CD4-positive, alpha-beta T cell (primary cell): ENCODE data around the gene URB2. TPM values are rescaled to one million over a fixed set of nuclear protein-coding genes. Genes with fewer than 3 reads are reported as not detected.

Source experiments
- ATAC-seq: fragments of 200-7000 bp; cut with Tn5 transposase; one replicate; pipeline ENCODE4 v1.10.0; 2022; ENCODE audit warnings: mild to moderate bottlenecking; ENCODE audit not compliant: poor library complexity
- CTCF ChIA-PET: fragments of 350-600 bp; sonication (Branson Sonifier 250); formaldehyde crosslinking; loops from one replicate; lab custom pipeline; 2021; ENCODE audit warnings: antibody characterized with exemption, inconsistent platforms; lab: Charles Lee
- POLR2A ChIA-PET: fragments of 350-600 bp; sonication (Branson Sonifier 250); formaldehyde crosslinking; loops from one replicate; lab custom pipeline; 2021; ENCODE audit warnings: antibody characterized with exemption, inconsistent platforms; lab: Charles Lee
- DNase-seq, 14 experiments: peaks; one replicate each; pipeline ENCODE4 v3.0.0-alpha.2; 2013 to 2020; ENCODE audit warnings: mixed read lengths in 2 of 14
- H3K27ac ChIP-seq, 2 donors: one replicate each; pipeline versions ENCODE4 v1.5.1 to v1.7.0; 2013; ENCODE audit warnings: low read length in 2 of 2, low read depth in 1 of 2, mild to moderate bottlenecking in 1 of 2
- H3K27me3 ChIP-seq, 2 experiments: 1 replicate in 1 of 2; 2 replicates in 1 of 2; pipeline versions ENCODE4 v1.6.1 to v1.7.0; 2013; ENCODE audit warnings: low read length in 2 of 2, control low read depth in 1 of 2, mild to moderate bottlenecking in 1 of 2, moderate library complexity in 1 of 2; ENCODE audit not compliant: insufficient read depth in 2 of 2, control insufficient read depth in 1 of 2
- H3K36me3 ChIP-seq: one replicate; pipeline ENCODE4 v1.6.1; 2013; ENCODE audit warnings: low read length, control low read depth; ENCODE audit not compliant: insufficient read depth
- H3K4me1 ChIP-seq: one replicate; pipeline ENCODE4 v1.6.1; 2013; ENCODE audit warnings: low read length, control low read depth; ENCODE audit not compliant: insufficient read depth
- H3K4me3 ChIP-seq: one replicate; pipeline ENCODE4 v1.5.1; 2013; ENCODE audit warnings: mild to moderate bottlenecking, low read length, moderate library complexity
- H3K9me3 ChIP-seq, 2 experiments: 1 replicate in 1 of 2; 2 replicates in 1 of 2; pipeline versions ENCODE4 v1.6.1 to v1.7.0; 2013; ENCODE audit warnings: low read length in 2 of 2, mild to moderate bottlenecking in 2 of 2, control low read depth in 1 of 2, moderate library complexity in 1 of 2; ENCODE audit not compliant: control insufficient read depth in 1 of 2, insufficient read depth in 1 of 2
- H3K27ac Mint-ChIP-seq: one replicate; pipeline ENCODE4 v1.8.0; 2020; ENCODE audit warnings: mixed read lengths
- H3K27me3 Mint-ChIP-seq: one replicate; pipeline ENCODE4 v1.8.0; 2021; ENCODE audit warnings: mixed read lengths
- H3K36me3 Mint-ChIP-seq: one replicate; pipeline ENCODE4 v1.8.0; 2021; ENCODE audit warnings: low read depth, mixed read lengths
- H3K4me1 Mint-ChIP-seq: one replicate; pipeline ENCODE4 v1.8.0; 2021; ENCODE audit warnings: low read depth, mixed read lengths
- H3K4me3 Mint-ChIP-seq: one replicate; pipeline ENCODE4 v1.8.0; 2020; ENCODE audit warnings: mild to moderate bottlenecking, mixed read lengths
- H3K9me3 Mint-ChIP-seq: one replicate; pipeline ENCODE4 v1.8.0; 2020; ENCODE audit warnings: mixed read lengths
- intact Hi-C, 2 experiments: fragments of 100-400 bp; cut with DNase I in 1 of 2; cut with micrococcal nuclease in 1 of 2; formaldehyde crosslinking; loops; one replicate each; pipeline versions ENCODE4 v1.15.1 to v1.9.0; 2023 to 2025; cut with DNase I, micrococcal nuclease
- total RNA-seq, 174 experiments: library from RNA in 2 of 174; stranded (reverse) in 2 of 174; gene quantifications; one replicate each; pipeline ENCODE4 v1.2.3 and lab custom pipeline; 2021 to 2026
- TF ChIP-seq, protein P1 (sequence below): fragments of 200-600 bp; IDR thresholded peaks from one replicate; pipeline ENCODE4 v1.8.0; 2022; ENCODE audit warnings: antibody characterized with exemption, mild to moderate bottlenecking

The URB2 gene
- total RNA-seq, 2 experiments from 2014 or later: 4.1 to 4.2 TPM

DNA sequence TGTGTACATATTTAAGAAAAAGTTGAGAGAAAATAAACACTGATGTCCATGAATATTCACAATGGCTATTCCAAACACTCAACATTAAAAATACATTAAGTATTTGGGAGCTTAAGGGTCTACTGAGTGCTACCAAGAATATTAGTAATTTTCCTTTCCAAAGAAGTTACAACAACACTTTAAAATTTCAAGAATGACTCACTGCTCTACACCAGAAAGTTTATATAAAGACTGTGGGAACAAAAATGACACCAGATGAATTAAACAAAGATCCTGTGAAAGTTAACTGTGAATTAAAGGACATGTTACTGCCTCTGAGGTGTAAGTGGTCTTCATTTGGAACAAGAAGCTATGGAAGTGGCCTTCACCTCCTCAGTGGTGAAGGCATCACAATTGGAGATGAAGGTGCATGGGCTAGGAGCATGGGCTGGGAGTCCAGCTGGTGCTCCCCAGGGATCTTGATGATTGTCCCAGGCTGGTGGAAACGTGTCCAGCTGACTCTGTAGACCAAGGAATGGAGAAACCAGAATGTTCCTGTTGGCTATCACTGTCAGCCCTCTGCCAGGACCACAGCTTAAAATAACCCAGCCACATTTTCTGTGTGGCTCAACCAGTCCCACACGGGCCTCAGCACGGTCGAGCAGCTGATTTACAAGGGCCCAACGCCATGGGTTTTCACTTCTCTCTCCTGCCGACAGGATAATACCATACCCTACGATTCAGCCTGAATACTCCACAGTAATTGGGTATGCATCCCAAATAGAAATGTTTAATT is 28.9 kb upstream of the URB2 start:
- DNase-seq (no peak), ATAC-seq (no peak)
- ChIA-PET CTCF (no interaction called here), POLR2A (no interaction called here)
- H3K4me3 ChIP-seq: no peak overlapping the region
- Mint-ChIP-seq H3K27me3 (no peaks in the 10 kb centered on the region), H3K36me3 (peaks cover 74% of the 10 kb centered on the region), H3K9me3 (no peaks in the 10 kb centered on the region), H3K4me3 (no peak overlapping the region), H3K4me1 (no peaks in the 10 kb centered on the region), H3K27ac (no peak overlapping the region)
- TF ChIP-seq, protein P1, sequence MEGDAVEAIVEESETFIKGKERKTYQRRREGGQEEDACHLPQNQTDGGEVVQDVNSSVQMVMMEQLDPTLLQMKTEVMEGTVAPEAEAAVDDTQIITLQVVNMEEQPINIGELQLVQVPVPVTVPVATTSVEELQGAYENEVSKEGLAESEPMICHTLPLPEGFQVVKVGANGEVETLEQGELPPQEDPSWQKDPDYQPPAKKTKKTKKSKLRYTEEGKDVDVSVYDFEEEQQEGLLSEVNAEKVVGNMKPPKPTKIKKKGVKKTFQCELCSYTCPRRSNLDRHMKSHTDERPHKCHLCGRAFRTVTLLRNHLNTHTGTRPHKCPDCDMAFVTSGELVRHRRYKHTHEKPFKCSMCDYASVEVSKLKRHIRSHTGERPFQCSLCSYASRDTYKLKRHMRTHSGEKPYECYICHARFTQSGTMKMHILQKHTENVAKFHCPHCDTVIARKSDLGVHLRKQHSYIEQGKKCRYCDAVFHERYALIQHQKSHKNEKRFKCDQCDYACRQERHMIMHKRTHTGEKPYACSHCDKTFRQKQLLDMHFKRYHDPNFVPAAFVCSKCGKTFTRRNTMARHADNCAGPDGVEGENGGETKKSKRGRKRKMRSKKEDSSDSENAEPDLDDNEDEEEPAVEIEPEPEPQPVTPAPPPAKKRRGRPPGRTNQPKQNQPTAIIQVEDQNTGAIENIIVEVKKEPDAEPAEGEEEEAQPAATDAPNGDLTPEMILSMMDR: no peak
- H3K27me3 ChIP-seq: no peaks in the 10 kb centered on the region
- H3K27ac ChIP-seq: no peak overlapping the region
- no peaks in the 10 kb centered on the region for H3K4me1 ChIP-seq
- peaks cover 61% of the 10 kb centered on the region for H3K36me3 ChIP-seq
- intact Hi-C loops: no loop called here
- no peaks in the 10 kb centered on the region for H3K9me3 ChIP-seq

DNA sequence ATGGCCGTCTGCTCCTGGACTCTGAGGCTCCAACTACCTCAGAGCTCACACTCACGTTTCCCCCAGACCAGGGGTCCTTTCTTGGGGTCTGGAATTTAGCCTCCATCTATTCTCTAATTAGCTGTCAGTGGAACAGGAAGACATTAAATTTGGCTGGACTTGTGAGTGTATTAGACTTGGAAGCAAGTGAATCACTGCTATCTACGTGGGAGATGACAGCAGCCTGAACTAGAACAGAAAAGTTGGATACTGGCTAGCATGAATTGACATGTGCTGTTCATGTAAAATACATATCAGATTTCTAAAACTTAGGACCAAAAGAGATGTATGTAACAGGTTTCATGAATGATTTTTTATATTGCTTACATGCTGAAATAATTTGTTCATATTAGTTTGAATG is 28.2 kb upstream of the URB2 start:
- Mint-ChIP-seq H3K27me3 (no peaks in the 10 kb centered on the region), H3K36me3 (peaks cover 78% of the 10 kb centered on the region), H3K27ac (no peak overlapping the region), H3K9me3 (no peaks in the 10 kb centered on the region), H3K4me1 (no peaks in the 10 kb centered on the region), H3K4me3 (no peak overlapping the region)
- DNase-seq (no peak), ATAC-seq (no peak)
- intact Hi-C loops: no loop called here
- Histone ChIP-seq H3K36me3 (peaks cover 64% of the 10 kb centered on the region), H3K27ac (no peak overlapping the region), H3K4me3 (no peak overlapping the region), H3K27me3 (no peaks in the 10 kb centered on the region), H3K9me3 (no peaks in the 10 kb centered on the region), H3K4me1 (no peaks in the 10 kb centered on the region)
- ChIA-PET CTCF (interaction anchor here (0.7 kb wide), 1 partner anchor 35 kb away, joined by 3 read pairs; no protein-coding TSS in a partner anchor), POLR2A (no interaction called here)
- TF ChIP-seq, protein P1: no peak

DNA sequence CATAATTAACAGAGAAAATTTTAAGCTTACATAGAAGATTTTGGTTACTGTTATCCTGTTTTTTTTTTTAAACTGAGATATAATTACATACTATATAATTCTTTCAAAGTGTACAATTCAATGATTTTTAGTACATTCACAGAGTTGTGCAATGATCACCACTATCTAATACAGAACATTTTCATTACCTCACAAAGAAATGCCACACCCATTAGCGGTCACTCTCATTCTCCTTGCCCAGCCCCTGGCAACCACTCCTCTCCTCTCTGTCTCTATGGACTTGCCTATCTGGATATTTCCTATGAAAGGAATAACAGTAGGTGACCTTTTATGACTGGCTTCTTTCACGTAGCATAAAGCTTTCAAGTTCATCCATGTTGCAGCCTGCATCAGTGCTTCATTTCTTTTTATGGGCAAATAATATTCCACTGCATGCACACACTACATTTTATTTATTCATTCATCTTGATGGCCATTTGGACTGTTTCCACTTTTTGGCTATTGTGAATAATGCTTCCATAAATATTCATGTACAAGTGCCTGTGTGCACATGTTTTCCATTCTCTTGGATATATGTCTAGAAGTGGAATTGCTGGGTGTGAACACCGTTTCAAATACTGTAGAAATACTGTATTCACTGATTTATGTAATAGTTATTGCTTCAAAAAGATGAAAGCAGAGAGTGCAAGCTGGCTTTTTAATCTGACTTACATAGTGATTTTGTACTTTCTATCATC is 26.7 kb upstream of the URB2 start:
- no peaks in the 10 kb centered on the region for H3K4me1 ChIP-seq
- H3K36me3 ChIP-seq: peaks cover 52% of the 10 kb centered on the region
- no peak overlapping the region for H3K27ac ChIP-seq
- Mint-ChIP-seq H3K9me3 (no peaks in the 10 kb centered on the region), H3K4me1 (no peaks in the 10 kb centered on the region), H3K27ac (no peak overlapping the region), H3K27me3 (no peaks in the 10 kb centered on the region), H3K36me3 (peaks cover 79% of the 10 kb centered on the region), H3K4me3 (no peak overlapping the region)
- intact Hi-C loops: no loop called here
- TF ChIP-seq, protein P1: no peak
- ATAC-seq (no peak), DNase-seq (no peak)
- ChIA-PET POLR2A (no interaction called here), CTCF (no interaction called here)
- no peak overlapping the region for H3K4me3 ChIP-seq
- H3K9me3 ChIP-seq: no peaks in the 10 kb centered on the region
- no peaks in the 10 kb centered on the region for H3K27me3 ChIP-seq
